Effector CD8-positive, alpha-beta T cell (primary cell): ENCODE results near the gene IL1RAPL2.
"Not testable (repeated sequence)": the region's sequence is repeated elsewhere in the genome, so short reads cannot be mapped to it uniquely, and the experiment has no call there.

Experiments
- DNase-seq: peaks from one replicate; lab custom pipeline; 2025; lab: John Stamatoyannopoulos, UW

The IL1RAPL2 gene

DNA sequence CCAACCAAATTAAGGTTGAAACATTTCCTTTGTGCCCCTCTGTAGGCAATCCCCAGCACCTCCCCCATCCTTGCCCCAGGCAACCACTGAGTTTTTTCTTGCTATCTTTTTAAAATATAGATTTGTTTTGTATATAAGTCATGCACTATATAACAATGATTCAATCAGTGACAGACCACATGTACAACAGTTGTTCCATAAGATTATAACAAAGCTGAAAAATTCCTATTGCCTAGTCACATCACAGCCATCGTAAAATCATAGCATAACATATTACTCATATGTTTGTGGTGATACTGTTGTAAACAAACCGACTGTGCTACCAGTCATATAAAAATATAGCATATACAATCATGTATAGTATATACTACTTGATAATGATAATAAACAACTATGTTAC is 1044.4 kb downstream of the IL1RAPL2 start:
- no peak for DNase-seq

DNA sequence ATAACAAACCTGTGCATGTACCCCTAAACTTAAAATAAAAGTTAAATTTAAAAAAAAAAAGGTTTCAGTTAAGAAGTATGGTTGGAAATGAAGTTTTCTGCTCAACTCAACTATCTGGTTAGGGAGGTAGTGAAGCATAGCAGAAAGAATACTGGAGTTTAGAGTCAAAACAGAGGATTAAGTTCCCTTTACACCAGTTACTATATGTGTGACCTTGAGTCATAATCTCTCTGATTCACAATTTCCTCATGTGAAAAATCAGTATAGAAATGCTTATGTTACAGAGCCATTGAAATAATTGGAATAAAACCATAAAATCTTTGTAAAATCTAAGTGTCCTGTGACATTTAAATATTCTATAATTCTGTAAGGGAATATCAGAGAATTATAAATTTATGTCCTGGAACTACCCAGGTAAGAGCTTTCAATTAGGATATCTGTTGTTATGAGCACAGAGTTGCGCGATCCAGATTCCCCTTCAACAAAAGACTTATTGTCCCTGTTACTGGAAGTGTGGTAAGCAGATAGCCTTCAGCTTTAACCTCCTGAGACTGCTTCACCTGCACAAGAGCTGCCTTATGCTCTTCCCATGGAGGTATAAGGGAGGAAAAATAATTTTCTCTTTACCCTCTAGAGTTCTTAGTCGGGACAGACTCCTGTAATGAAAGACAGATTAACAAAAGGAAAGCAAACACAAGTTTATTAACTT is 1052.5 kb downstream of the IL1RAPL2 start:
- DNase-seq: no peak

DNA sequence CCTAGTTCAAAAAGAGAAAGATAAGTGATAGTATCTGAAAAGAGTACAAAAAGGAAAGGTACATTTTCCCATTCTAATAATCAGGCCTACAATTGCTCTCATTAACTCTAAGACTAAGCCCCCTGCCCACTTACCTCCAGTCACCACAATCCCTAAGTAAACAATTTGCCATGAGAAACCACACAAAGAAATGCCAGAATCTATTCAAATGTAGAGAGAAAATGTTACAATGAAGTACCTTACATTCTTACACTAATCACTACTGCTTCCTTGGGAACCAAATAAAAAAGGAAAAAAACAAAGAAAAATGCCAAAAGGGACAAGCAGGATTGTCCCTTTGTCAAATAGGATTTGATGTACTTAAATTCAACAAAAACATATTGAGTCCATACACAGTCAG is 1068.2 kb downstream of the IL1RAPL2 start:
- no peak for DNase-seq

DNA sequence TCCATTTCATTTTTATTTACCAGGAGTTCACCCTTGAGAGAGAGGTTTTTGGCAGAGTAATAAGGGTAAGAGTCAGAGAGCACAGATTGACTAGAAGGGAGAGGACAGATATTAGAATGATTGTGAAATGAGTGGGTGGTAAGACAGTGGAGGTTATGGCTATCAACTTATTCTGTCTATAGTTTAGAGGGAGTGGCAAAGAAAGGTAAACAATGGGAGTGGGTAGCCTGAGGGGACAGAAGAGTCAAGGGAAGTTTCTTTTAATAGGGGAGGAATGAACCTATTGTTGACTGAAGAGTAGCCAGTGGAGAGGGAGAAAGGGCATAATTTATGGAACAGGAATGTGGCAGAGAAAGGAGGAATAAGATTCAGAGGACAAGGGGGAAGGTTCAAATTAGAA is 1069.8 kb downstream of the IL1RAPL2 start:
- DNase-seq: no peak

DNA sequence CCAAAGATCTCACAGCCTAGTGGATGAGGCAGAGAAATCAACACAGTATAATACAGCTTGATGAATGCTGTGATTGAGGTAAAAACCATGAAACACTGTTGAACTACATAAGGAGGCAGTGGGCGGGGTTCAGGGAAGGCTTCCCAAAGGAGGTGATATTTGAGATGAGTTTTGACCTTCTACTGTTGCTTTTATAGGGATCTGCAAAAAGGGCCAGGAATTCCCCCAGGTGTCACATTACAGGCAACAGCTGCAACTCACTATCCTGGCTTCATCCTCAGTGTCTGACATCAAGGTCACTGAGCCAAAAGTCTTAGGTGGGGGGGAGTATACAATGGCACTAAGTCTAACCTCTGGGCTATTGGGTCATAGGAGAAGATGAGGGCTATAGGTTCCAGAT is 1070.7 kb downstream of the IL1RAPL2 start:
- no peak for DNase-seq

DNA sequence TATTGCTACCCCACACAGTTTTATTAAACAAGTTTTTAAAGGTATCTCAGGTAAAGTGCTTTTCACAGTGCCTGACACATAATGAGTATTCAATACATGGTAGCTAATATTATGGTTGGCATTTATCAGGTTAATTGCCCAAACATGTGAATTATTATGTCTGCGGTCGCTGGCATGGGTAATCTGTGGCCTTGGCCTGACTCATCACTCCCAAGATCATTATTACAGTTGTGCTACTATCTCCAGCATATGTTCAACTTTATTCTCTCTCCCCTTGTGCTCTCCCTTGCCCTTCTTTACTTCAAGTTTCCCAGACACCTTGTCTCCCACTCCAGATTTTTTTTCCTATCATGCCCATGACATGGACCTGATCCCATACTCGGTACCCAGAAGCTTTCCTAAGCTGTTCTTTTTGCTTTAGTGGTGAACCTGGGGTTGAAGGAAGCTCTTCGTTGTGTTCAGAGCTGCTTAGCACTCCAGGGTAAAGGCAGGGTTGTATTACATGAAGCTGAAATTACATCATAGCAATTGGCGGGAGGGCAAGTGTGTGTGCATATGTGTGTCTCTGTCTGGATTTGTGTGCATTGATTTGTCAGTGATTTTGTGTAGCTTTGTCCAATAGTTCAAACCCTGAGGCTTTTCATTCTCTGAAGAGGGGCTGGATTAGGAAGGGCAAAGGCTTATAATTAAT is 1079.8 kb downstream of the IL1RAPL2 start:
- DNase-seq: no peak

DNA sequence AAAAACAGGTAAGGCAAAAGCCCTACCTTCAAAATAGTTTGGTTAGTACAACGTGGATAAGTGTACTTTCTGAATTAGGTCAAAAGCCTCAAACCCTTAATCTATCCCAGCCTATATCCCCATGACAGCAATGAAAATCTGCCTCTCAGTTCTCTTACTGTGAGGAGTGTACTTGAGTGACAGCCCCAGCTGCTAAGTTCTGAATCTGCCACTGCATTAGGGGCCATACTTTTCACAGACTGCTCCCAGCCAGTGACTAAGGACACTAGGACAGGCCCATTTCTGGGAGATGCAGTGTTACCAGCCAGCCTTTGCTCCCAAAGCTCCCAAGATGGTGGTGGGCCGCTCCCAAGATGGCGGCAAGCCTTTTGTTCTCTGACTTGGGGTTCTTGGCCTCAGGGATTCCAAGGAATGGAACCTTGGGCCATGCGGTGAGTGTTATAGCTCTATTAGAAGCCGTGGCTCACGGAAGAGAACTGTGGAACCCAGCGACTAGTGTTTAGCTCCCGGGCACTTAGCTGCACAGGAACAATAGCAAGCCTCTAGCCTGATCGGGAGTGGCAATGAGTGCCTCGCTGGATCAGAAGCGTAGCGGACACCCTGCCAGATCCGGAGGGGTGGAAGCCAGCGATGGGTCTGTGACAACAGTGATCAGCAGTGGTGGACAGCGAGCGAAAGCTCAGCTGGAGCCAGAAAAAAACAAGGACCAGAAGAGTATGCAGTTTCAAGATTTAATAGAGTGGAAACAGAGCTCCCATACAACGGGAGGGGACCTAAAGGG is 1080.8 kb downstream of the IL1RAPL2 start:
- DNase-seq: no peak

DNA sequence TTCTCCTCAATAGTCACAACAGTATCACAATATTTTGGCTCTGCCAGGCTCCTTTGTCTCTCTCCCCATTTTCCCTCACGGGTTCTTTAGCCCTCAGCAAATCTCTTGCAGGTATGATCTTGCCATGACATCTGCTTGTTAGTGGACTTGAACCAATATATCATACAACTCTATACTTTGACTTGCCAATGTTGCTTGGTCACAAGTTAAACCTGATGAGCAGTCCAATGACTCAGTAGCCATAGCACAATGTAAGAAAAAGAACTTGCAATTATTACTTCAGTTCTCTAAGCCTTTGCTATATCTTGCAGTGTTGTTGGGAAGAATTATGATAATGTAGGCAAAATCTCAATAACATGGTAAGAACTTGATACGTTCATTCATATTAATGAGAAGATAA is 1081.8 kb downstream of the IL1RAPL2 start:
- no peak for DNase-seq

DNA sequence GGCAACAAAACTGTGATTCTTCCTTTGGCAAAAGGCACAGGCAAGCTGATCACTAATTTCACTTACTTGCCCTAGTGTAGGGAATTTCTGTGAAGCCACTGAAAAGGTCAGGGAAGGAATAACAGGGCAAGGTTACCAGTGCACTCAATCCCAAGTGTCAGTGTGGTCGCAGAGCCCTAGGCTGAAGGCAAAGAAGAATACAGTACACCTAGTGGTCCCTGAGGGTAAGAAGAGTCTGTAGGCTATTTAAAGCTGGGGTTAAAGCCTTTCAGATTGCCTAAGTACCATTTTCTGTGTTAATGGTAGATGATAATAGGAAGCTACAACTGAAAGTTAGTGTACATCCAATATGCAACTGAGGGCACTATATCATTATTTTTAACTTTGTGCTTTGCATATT is 1082.7 kb downstream of the IL1RAPL2 start:
- no peak for DNase-seq

DNA sequence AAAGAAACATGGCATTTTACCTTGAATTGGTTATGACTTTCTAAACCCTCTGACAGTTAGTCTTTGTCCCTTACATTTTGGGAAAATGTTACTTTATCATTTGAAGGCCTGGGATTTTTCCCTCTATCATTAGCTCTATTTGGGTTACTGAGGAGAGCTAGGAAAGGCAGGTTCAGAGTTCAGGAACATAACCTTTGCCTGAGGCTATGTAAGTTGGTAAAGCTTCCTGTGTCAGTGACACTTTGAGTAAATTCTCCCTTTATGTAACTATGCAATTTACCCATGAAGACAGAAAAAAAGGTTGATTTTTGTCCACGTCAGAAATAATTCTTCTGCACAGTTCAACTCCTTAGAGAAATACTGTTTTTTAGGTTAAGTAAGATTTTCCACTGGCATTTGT is 1084.6 kb downstream of the IL1RAPL2 start:
- DNase-seq: no peak

DNA sequence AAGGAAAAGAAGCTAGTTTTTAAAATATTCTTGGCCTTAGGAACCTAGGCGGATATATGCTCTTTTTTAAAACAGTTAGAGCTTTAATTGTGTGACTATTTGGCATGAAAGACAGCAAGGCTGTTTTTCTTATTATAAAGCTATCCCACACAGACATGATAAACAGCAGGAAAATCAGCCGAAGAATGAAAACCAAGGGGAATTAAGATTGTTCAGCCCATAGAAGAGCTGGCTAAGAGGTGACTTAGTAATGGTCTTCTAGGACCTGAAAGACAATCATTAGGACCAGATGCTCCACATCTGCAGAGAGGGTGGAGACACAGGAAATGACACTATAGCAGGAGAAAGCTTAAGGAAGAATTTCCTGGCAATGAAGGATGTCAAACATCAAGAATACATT is 1085.0 kb downstream of the IL1RAPL2 start:
- DNase-seq: no peak

DNA sequence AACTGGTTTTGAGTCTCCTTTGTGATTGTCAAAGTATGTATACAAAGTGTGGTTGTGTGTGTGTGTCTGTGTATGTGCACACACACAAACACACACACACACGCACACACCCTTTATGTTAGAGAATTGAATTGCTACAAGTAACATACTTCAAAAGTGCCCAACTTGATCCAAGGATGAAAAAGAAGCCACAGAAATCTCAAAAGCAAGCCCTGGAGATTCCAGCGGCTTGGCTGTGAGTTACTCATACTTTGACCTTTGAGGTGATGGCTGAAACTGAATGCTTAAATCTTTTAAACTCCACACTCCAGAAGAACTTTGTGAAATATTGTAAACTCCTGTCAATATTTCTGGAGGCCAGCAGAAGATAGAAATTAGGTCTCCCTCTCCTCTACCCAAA is 1087.9 kb downstream of the IL1RAPL2 start:
- no peak for DNase-seq

DNA sequence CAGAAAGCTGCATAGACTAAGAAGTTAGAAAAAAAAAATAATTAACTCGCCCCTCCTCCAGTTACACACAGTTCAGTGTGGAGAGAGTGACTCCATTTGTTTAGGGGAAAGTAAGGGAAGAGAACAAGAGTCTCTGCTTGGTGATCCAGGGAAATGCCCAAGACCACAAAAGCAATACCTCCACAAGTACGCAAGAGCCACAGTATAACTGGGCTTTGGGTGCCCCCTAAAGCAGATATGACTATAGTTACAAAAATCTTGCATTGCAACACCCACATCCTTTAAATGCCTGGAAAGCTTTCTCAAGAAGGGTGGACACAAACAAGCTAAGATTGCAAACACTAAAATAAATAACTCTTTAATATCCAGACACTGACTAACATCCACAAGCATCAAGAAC is 1092.1 kb downstream of the IL1RAPL2 start:
- DNase-seq: no peak

DNA sequence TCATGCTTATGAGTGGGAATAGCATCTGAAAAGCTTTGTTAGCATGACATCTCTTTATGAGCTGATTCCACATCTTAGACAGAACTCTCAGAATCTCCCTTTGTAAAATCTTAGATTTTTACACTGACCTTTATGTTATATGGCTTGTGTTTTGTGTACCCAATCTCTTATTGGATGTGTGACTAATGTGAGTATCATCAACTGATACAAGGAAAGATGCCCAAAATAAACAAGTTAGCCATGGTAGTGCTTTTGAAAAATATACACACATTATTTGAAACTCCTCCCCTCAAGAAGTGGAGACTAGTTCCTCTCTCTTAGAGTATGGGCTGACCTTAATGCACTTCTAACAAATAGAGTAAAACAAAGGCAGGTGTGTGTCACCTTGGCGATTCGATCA is 1096.2 kb downstream of the IL1RAPL2 start:
- DNase-seq: no peak

DNA sequence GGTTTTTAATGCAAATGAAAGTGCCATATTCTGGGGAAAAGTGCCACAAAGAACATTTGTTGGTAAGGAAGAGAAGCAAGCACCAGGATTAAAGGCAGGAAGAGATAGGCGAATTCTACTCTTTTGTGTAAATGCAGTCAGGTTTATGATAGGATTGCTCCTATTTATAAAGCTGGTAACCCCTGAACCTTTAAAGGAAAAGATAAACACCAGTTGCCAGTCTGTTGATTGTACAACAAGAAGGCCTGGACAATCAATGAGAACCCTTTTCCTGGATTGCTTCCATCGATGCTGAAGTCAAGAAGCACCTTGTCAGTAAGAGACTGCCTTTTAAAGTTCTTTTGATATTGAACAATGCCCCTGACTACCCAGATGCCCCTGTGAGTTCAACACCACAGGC is 1098.2 kb downstream of the IL1RAPL2 start:
- no peak for DNase-seq

DNA sequence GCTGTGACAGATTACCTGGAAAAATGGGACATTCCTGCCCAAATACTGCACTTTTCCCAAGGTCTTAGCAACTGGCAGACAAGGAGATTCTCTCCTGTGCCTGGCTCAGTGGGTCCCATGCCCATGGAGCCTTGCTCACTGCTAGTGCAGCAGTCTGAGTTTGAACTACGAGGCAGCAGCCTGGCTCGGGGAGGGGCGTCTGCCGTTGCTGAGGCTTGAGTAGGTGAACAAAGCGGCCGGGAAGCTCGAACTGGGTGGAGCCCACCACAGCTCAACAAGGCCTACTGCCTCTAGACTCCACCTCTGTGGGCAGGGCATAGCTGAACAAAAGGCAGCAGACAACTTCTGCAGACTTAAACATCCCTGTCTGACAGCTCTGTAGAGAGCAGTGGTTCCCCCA is 1118.3 kb downstream of the IL1RAPL2 start:
- not testable (repeated sequence) for DNase-seq

DNA sequence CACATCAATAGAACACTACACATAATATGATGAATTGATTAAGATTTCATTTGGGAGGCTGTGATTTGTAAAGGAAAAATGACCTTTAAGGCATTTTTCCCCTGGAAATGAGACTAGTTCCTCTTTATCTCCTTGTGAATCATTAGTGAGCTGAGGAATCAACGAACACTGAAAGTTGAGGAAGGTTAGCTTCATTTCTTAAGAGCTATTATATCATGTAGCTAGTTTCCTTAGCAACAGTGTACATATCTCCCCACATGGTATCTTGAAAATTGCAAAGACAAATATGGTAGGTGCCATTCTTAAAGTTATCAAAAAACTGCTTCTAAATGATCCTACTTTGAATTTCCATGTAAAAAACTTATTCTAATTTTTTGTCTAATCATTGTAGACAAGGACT is 1128.8 kb downstream of the IL1RAPL2 start:
- DNase-seq: no peak

DNA sequence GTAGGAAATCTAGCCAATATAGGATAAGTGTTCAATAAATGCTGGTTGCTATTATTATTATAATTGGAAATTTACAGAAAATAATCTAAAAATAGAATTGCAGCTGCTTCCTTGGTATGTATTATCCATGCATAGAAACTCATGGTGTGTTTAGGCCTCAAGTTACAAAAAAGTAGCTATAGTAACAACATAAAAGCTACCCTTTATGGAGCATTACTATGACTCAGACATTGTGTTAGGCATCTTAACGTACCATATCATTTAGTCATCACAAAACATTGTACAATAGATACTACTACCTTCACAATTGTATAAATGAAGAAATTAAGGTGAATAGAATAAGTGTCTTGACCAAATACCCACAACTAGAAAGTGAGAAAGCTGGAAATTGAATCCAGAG is 1129.5 kb downstream of the IL1RAPL2 start:
- no peak for DNase-seq

DNA sequence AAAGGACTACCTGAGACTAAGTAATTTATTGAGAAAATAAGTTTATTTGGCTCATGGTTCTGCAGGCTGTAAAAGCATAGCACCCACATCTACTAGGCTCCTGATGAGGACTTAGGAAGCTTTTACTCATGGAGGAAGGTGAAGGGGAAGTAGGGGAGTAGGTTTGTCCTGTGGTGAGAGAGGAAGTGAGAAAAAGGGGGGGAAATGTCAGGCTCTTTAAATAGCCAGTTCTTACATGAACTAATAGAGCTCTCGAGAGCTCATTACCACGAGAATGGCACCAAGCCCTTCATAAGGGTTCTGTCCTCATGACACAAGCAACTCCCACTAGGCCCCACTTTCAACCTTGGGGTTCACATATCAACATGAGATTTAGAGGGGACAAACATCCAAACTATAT is 1130.9 kb downstream of the IL1RAPL2 start:
- DNase-seq: no peak

DNA sequence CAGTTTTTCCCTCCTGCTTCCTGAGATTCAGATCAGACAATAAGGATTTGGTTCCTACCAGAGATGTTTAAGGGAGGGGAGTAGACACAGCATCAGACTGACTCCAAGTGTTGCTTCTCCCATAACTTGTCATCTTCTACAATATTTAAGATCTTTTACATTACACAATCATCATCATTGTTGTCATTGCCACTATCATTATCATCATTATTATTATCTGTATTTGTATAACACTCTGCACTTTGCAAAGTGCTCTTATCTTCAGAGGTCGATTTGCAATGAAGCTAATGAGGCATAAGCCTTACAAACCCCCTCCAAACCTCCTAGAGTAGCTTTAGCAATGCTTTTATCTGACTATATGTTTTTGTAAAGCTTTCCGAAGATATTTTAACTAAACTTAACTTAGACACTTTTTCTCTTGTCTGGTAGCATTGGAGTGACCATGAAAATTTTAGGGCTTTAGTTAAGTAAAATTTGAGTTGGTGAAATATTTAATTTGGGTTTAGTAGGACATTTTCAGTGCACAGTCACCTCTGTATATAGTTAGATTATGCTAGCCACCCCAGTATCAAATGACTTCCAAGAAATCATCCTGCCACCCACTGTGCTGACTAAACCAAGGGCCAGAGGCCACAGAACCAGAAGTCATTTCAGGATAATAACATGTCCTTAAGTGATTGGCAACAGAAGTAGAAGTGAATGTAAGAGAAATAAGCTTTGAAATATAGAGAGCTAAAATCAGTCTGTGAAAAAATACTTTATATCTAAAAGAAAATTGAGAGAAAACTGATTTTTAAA is 1132.2 kb downstream of the IL1RAPL2 start:
- DNase-seq: no peak

DNA sequence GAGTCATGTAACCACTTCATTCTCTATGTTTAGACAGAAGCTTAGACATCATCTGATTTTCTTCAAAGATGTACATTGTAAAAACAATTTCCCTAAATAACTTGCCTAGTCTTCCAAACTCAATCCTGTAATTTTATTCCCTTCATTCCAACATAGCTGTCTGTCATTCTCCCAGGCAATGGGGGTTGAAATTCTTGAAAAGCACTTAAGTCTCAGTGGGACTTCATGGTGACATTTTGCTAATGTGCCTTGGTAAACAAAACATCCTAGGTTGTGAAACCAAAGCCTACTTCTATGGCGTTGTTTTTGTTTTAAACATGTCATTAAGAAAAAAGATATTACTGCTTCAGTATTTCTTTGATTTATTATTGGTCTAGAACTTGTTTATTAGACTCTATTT is 1134.3 kb downstream of the IL1RAPL2 start:
- no peak for DNase-seq
